Measurements from ENCODE around the gene IMPG1.

DNA sequence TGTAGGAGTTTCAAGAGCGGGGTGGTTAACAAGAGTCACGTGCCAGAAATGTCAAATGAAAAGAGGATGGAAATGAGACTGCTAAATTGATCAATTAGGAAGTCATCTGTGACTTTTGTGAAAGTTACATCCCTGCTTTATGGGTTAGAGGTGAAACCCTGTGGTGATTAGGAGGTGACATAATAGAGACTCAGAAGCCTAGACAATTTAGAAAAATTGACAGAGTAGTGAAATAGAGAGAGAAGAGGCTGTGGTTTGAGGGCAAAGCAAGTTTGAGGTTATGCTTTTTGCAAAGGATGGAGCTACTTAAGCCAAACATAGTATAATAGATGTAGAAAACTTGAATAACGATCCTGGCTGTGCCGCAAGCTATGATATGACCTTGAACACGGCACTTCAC is 71.8 kb downstream of the IMPG1 start:
- TF ChIP-seq BMI1 (IDR thresholded peaks at IDR 0.05; ENCODE audit: borderline replicate concordance): no peak
- TF ChIP-seq BHLHE40 (IDR thresholded peaks at IDR 0.05; ENCODE audit: borderline replicate concordance in 1 of 2, low read depth in 2 of 2, low read length in 1 of 2): peak in 1 of 2 experiments; percentile 46; a peak in 1 of 4 replicates
- TF ChIP-seq, protein P1, sequence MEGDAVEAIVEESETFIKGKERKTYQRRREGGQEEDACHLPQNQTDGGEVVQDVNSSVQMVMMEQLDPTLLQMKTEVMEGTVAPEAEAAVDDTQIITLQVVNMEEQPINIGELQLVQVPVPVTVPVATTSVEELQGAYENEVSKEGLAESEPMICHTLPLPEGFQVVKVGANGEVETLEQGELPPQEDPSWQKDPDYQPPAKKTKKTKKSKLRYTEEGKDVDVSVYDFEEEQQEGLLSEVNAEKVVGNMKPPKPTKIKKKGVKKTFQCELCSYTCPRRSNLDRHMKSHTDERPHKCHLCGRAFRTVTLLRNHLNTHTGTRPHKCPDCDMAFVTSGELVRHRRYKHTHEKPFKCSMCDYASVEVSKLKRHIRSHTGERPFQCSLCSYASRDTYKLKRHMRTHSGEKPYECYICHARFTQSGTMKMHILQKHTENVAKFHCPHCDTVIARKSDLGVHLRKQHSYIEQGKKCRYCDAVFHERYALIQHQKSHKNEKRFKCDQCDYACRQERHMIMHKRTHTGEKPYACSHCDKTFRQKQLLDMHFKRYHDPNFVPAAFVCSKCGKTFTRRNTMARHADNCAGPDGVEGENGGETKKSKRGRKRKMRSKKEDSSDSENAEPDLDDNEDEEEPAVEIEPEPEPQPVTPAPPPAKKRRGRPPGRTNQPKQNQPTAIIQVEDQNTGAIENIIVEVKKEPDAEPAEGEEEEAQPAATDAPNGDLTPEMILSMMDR (IDR thresholded peaks at IDR 0.05 in 2 of 3, conservative IDR thresholded peaks at IDR 0.05 in 1 of 3; ENCODE audit: control insufficient read depth in 2 of 3, extremely low read depth in 1 of 3, insufficient read depth in 1 of 3, low read depth in 3 of 3, low read length in 3 of 3): no peak
- TF ChIP-seq HDAC2 (IDR thresholded peaks at IDR 0.05): no peak
- no peak for TF ChIP-seq PAX8 (IDR thresholded peaks at IDR 0.05)
- TF ChIP-seq BCL11A (IDR thresholded peaks at IDR 0.05; ENCODE audit: low read depth, low read length): no peak

All from GM12878 (cell line).